Neural cell (in vitro differentiated cells): Measurements from ENCODE around the gene PHF8.

Experiments used
- CTCF ChIP-seq: fragments of 450-650 bp; IDR thresholded peaks from 2 replicates; pipeline ENCODE4 v1.5.1; 2014; ENCODE audit warnings: antibody characterized with exemption, mild to moderate bottlenecking, moderate library complexity; ENCODE audit not compliant: poor library complexity, severe bottlenecking
- EP300 ChIP-seq: fragments of 450-650 bp; conservative IDR thresholded peaks from 2 replicates; pipeline ENCODE4 v1.6.1; 2014; ENCODE audit warnings: antibody characterized with exemption, mild to moderate bottlenecking, moderate library complexity; ENCODE audit not compliant: poor library complexity, severe bottlenecking
- EZH2 ChIP-seq: fragments of 200-600, 300-800 bp; shearing (Covaris generic), sonication (generic); IDR thresholded peaks from 2 replicates; pipeline ENCODE4 v1.6.1; 2014; ENCODE audit warnings: antibody characterized with exemption, low read length, borderline replicate concordance, mild to moderate bottlenecking; ENCODE audit not compliant: insufficient read depth, poor library complexity, severe bottlenecking
- POLR2AphosphoS5 ChIP-seq: IDR thresholded peaks from 2 replicates; pipeline ENCODE4 v1.6.1; 2012
- RAD21 ChIP-seq: fragments of 450-650 bp; conservative IDR thresholded peaks from 2 replicates; pipeline ENCODE4 v1.6.1; 2014; ENCODE audit warnings: antibody characterized with exemption, mild to moderate bottlenecking, moderate library complexity
- REST ChIP-seq: IDR thresholded peaks from 2 replicates; pipeline ENCODE4 v1.6.1; 2012; ENCODE audit warnings: borderline replicate concordance
- SMC3 ChIP-seq: fragments of 450-650 bp; conservative IDR thresholded peaks from 2 replicates; pipeline ENCODE4 v1.6.1; 2014; ENCODE audit warnings: antibody characterized with exemption, mild to moderate bottlenecking, moderate library complexity; ENCODE audit not compliant: poor library complexity
- TAF1 ChIP-seq: IDR thresholded peaks from 2 replicates; pipeline ENCODE4 v1.6.1; 2012; ENCODE audit warnings: low read depth

- TF ChIP-seq CTCF (no peak), EZH2 (no peak), REST (no peak), RAD21 (no peak), SMC3 (no peak), POLR2AphosphoS5 (no peak), EP300 (no peak), TAF1 (no peak)
Measured at GRCh38 chrX:53974529-53974928, 69.7 kb downstream of the PHF8 start.
